GM23248 (cell line): ENCODE results near the gene COP1.

ENCODE experiments used
- EZH2 ChIP-seq: fragments of 200-600 bp; sonication (generic); IDR thresholded peaks from 2 replicates; pipeline ENCODE4 v1.6.1; 2018; ENCODE audit warnings: antibody characterized with exemption, mild to moderate bottlenecking; ENCODE audit not compliant: insufficient read depth, poor library complexity, severe bottlenecking
- EZH2phosphoT487 ChIP-seq: fragments of 200-600 bp; sonication (generic); IDR thresholded peaks from 2 replicates; pipeline ENCODE4 v1.6.1; 2018; ENCODE audit warnings: antibody characterized with exemption, moderate library complexity, mild to moderate bottlenecking, low read depth; ENCODE audit not compliant: insufficient read depth

- TF ChIP-seq EZH2phosphoT487 = no peak
- TF ChIP-seq EZH2 = no peak
These were observed 10.4 kb downstream of the COP1 start for GRCh38 chr1:176196728-176197127.
